Smooth muscle cell (in vitro differentiated cells): ENCODE measurements around the gene AP2A2. TPM values are rescaled to one million over a fixed set of nuclear protein-coding genes. Genes with fewer than 3 reads are reported as not detected.

Experiments
- DNase-seq: peaks from one replicate; lab custom pipeline; 2025; ENCODE audit not compliant: unreplicated experiment; lab: John Stamatoyannopoulos, UW
- H2AFZ ChIP-seq: fragments of 200-600 bp; sonication (generic); 2 replicates; pipeline ENCODE4 v1.6.0; 2016; ENCODE audit warnings: antibody characterized with exemption, low read depth, mild to moderate bottlenecking
- H3F3A ChIP-seq: fragments of 200-600 bp; sonication (generic); 2 replicates; pipeline ENCODE4 v1.6.0; 2017; ENCODE audit warnings: antibody characterized with exemption, low read depth
- H3K27ac ChIP-seq: fragments of 200-600 bp; sonication (generic); 2 replicates; pipeline ENCODE4 v1.5.1; 2016; ENCODE audit warnings: low read depth, mild to moderate bottlenecking
- H3K27me3 ChIP-seq: fragments of 200-600 bp; sonication (generic); 2 replicates; pipeline ENCODE4 v1.6.1; 2016; ENCODE audit warnings: low read depth, mild to moderate bottlenecking
- H3K36me3 ChIP-seq: fragments of 200-600 bp; sonication (generic); 2 replicates; pipeline ENCODE4 v1.5.1; 2016; ENCODE audit warnings: low read depth
- H3K4me1 ChIP-seq: fragments of 200-600 bp; sonication (generic); 2 replicates; pipeline ENCODE4 v1.5.1; 2016; ENCODE audit warnings: low read depth
- H3K4me2 ChIP-seq: fragments of 200-600 bp; sonication (generic); 2 replicates; pipeline ENCODE4 v1.6.0; 2016; ENCODE audit warnings: mild to moderate bottlenecking
- H3K4me3 ChIP-seq: fragments of 200-600 bp; sonication (generic); 2 replicates; pipeline ENCODE4 v1.5.1; 2016; ENCODE audit warnings: mild to moderate bottlenecking
- H3K79me2 ChIP-seq: fragments of 200-600 bp; sonication (generic); 2 replicates; pipeline ENCODE4 v1.6.0; 2016; ENCODE audit warnings: low read depth, mild to moderate bottlenecking
- H3K9ac ChIP-seq: fragments of 200-600 bp; sonication (generic); 2 replicates; pipeline ENCODE4 v1.6.0; 2016; ENCODE audit warnings: low read depth
- H3K9me3 ChIP-seq: fragments of 200-600 bp; sonication (generic); replicated peaks from 2 replicates; pipeline ENCODE4 v1.5.1; 2016; ENCODE audit warnings: low read depth
- H4K20me1 ChIP-seq: fragments of 200-600 bp; sonication (generic); 2 replicates; pipeline ENCODE4 v1.6.0; 2016; ENCODE audit warnings: low read depth
- CTCF ChIP-seq: fragments of 200-600 bp; sonication (generic); IDR thresholded peaks from 2 replicates; pipeline ENCODE4 v1.5.1; 2017; ENCODE audit warnings: borderline replicate concordance, mild to moderate bottlenecking, antibody characterized with exemption; ENCODE audit not compliant: insufficient read depth, poor library complexity, severe bottlenecking
- WGBS: methylation state at CpG from one replicate; pipeline ENCODE4 v1.1.7; 2016; ENCODE audit warnings: low lambda C conversion rate; 5-methylcytosine and 5-hydroxymethylcytosine counted together
- polyA plus RNA-seq: library from polyadenylated mRNA; unstranded; fragments of >200 nt; fragmentation: Nextera tagmentation; extraction: Ambion mirVana; gene quantifications from 2 replicates; pipeline ENCODE4 v1.2.1, GENCODE V29; 2016
- total RNA-seq: library from RNA; depleted of rRNA; stranded (reverse); fragments of >200 nt; gene quantifications from 2 replicates; pipeline ENCODE4 v1.2.3, GENCODE V29; 2014

The AP2A2 gene
- total and polyA plus RNA-seq, 2 experiments from 2014 or later, result 25.1 to 35.8 TPM

- H3K4me2 ChIP-seq, result no peak overlapping the region
- no peak for TF ChIP-seq CTCF
- H3K4me1 ChIP-seq, result no peaks in the 10 kb centered on the region
- H4K20me1 ChIP-seq, result no peaks in the 10 kb centered on the region
- H3K36me3 ChIP-seq, result no peaks in the 10 kb centered on the region
- no peak overlapping the region for H3K27ac ChIP-seq
- H3K27me3 ChIP-seq, result peaks cover 3% of the 10 kb centered on the region
- no peak overlapping the region for H3K4me3 ChIP-seq
- H3K9ac ChIP-seq, result no peak overlapping the region
- H2AFZ ChIP-seq, result no peak overlapping the region
- 93% methylated on average over 30 of the region's 32 CpGs for WGBS
- H3K9me3 ChIP-seq, result no peaks in the 10 kb centered on the region
- no peak for DNase-seq
- no peaks in the 10 kb centered on the region for H3K79me2 ChIP-seq
- H3F3A ChIP-seq, result no peaks in the 10 kb centered on the region
These were observed 114.1 kb downstream of the AP2A2 start for GRCh38 chr11:1039481-1040427.

GRCh38 chr11:1040428-1041148, 114.9 kb downstream of the AP2A2 start:
- Histone ChIP-seq H3K79me2 (no peaks in the 10 kb centered on the region), H2AFZ (no peak overlapping the region), H3K9me3 (no peaks in the 10 kb centered on the region), H3K4me3 (no peak overlapping the region), H3K9ac (no peak overlapping the region), H3K4me2 (no peak overlapping the region), H3K36me3 (no peaks in the 10 kb centered on the region), H4K20me1 (no peaks in the 10 kb centered on the region), H3K27ac (no peak overlapping the region), H3F3A (no peaks in the 10 kb centered on the region), H3K27me3 (peaks cover 3% of the 10 kb centered on the region), H3K4me1 (no peaks in the 10 kb centered on the region)
- TF ChIP-seq CTCF, result no peak
- WGBS, result 87% methylated on average over 11 of the region's 16 CpGs
- DNase-seq, result no peak

- TF ChIP-seq CTCF, result no peak
- H3K4me3 ChIP-seq, result no peak overlapping the region
- no peaks in the 10 kb centered on the region for H3F3A ChIP-seq
- H3K9ac ChIP-seq, result no peak overlapping the region
- peaks cover 3% of the 10 kb centered on the region for H3K27me3 ChIP-seq
- no peaks in the 10 kb centered on the region for H3K79me2 ChIP-seq
- H3K27ac ChIP-seq, result no peak overlapping the region
- 100% methylated on average over 5 of the region's 8 CpGs for WGBS
- no peaks in the 10 kb centered on the region for H3K9me3 ChIP-seq
- H3K4me2 ChIP-seq, result no peak overlapping the region
- H4K20me1 ChIP-seq, result no peaks in the 10 kb centered on the region
- no peak overlapping the region for H2AFZ ChIP-seq
- H3K36me3 ChIP-seq, result no peaks in the 10 kb centered on the region
- H3K4me1 ChIP-seq, result no peaks in the 10 kb centered on the region
- DNase-seq, result no peak
These were observed 115.4 kb downstream of the AP2A2 start for GRCh38 chr11:1041149-1041467.
